NCI-H526 treated with DMSO at 0.1 percent for 48 hours (cell line): Measurements from ENCODE around the gene BACH2.

Experiments used
- DNase-seq: peaks from one replicate; lab custom pipeline; 2025; lab: John Stamatoyannopoulos, UW

BACH2 gene

GRCh38 chr6:90237350-90237990 is 59.2 kb downstream of the BACH2 start:
- DNase-seq = no peak

GRCh38 chr6:90233994-90234393 is 62.6 kb downstream of the BACH2 start:
- no peak for DNase-seq

GRCh38 chr6:90233213-90233612 is 63.4 kb downstream of the BACH2 start:
- no peak for DNase-seq

- no peak for DNase-seq
Observed at GRCh38 chr6:90231798-90232197, 64.8 kb downstream of the BACH2 start.

GRCh38 chr6:90231308-90231707 is 65.3 kb downstream of the BACH2 start:
- DNase-seq = no peak

- DNase-seq = no peak
Observed at GRCh38 chr6:90230548-90231215, 66.0 kb downstream of the BACH2 start.

- no peak for DNase-seq
Observed at GRCh38 chr6:90229331-90230010, 67.2 kb downstream of the BACH2 start.

- DNase-seq = no peak
Observed at GRCh38 chr6:90227673-90228072, 69.0 kb downstream of the BACH2 start.

GRCh38 chr6:90227213-90227612 is 69.4 kb downstream of the BACH2 start:
- no peak for DNase-seq

- no peak for DNase-seq
Observed at GRCh38 chr6:90226257-90226656, 70.4 kb downstream of the BACH2 start.

GRCh38 chr6:90224196-90224595 is 72.4 kb downstream of the BACH2 start:
- DNase-seq = peak; percentile 89

GRCh38 chr6:90222724-90223198 is 73.9 kb downstream of the BACH2 start:
- DNase-seq = no peak

GRCh38 chr6:90222008-90222407 is 74.6 kb downstream of the BACH2 start:
- no peak for DNase-seq

GRCh38 chr6:90221403-90221802 is 75.2 kb downstream of the BACH2 start:
- no peak for DNase-seq

- DNase-seq = peak; percentile 38
Observed at GRCh38 chr6:90220273-90220672, 76.4 kb downstream of the BACH2 start.

GRCh38 chr6:90219209-90219985 is 77.2 kb downstream of the BACH2 start:
- DNase-seq = peak; percentile 50

- DNase-seq = no peak
Observed at GRCh38 chr6:90218959-90219208, 77.8 kb downstream of the BACH2 start.

GRCh38 chr6:90217506-90218127 is 79.0 kb downstream of the BACH2 start:
- DNase-seq = no peak

GRCh38 chr6:90216072-90216977 is 80.3 kb downstream of the BACH2 start:
- no peak for DNase-seq

- DNase-seq = no peak
Observed at GRCh38 chr6:90214966-90215365, 81.7 kb downstream of the BACH2 start.

GRCh38 chr6:90214461-90214860 is 82.2 kb downstream of the BACH2 start:
- DNase-seq = no peak
